HepG2 (cell line): ENCODE results near the gene SP4.

Experiments
- ATF2 ChIP-seq: sonication (generic); formaldehyde crosslinking; IDR thresholded peaks from 2 replicates; pipeline ENCODE4 v1.4.0; 2020; ENCODE audit warnings: missing genetic modification reagents
- BRCA1 ChIP-seq: sonication (generic); formaldehyde crosslinking; IDR thresholded peaks from 2 replicates; pipeline ENCODE4 v1.4.0; 2020; ENCODE audit warnings: missing genetic modification reagents
- CTCF ChIP-seq: sonication (generic); formaldehyde crosslinking; IDR thresholded peaks from 2 replicates; pipeline ENCODE4 v1.5.0; 2020; ENCODE audit warnings: mild to moderate bottlenecking, missing genetic modification reagents, moderate library complexity
- FOSL2 ChIP-seq: sonication (generic); formaldehyde crosslinking; IDR thresholded peaks from 2 replicates; pipeline ENCODE4 v1.4.0; 2020; ENCODE audit warnings: missing genetic modification reagents
- JUND ChIP-seq: sonication (generic); formaldehyde crosslinking; IDR thresholded peaks from 2 replicates; pipeline ENCODE4 v1.8.0; 2022; ENCODE audit warnings: mild to moderate bottlenecking, missing genetic modification reagents
- MAFF ChIP-seq: IDR thresholded peaks from 2 replicates; pipeline ENCODE4 v1.6.1; 2011; ENCODE audit warnings: low read depth, low read length, improper control_type of control experiment
- MXD1 ChIP-seq: sonication (generic); formaldehyde crosslinking; IDR thresholded peaks from 2 replicates; pipeline ENCODE4 v1.4.0; 2020; ENCODE audit warnings: mild to moderate bottlenecking, missing genetic modification reagents
- POLR2AphosphoS5 ChIP-seq: IDR thresholded peaks from 2 replicates; pipeline ENCODE4 v1.6.1; 2012; ENCODE audit warnings: low read depth, low read length
- SNAPC5 ChIP-seq: sonication (generic); formaldehyde crosslinking; IDR thresholded peaks from 2 replicates; pipeline ENCODE4 v1.8.1; 2023; ENCODE audit warnings: mild to moderate bottlenecking, missing genetic modification reagents, borderline replicate concordance
- STAG1 ChIP-seq: sonication (generic); formaldehyde crosslinking; IDR thresholded peaks from 2 replicates; pipeline ENCODE4 v1.4.0; 2020; ENCODE audit warnings: missing genetic modification reagents
- TAF1 ChIP-seq: sonication (generic); formaldehyde crosslinking; IDR thresholded peaks from 2 replicates; pipeline ENCODE4 v1.4.0; 2020; ENCODE audit warnings: missing genetic modification reagents
- TP53 ChIP-seq: sonication (generic); formaldehyde crosslinking; conservative IDR thresholded peaks from 2 replicates; pipeline ENCODE4 v1.4.0; 2020; ENCODE audit warnings: missing genetic modification reagents
- ZBTB44 ChIP-seq: sonication (generic); formaldehyde crosslinking; IDR thresholded peaks from 2 replicates; pipeline ENCODE4 v1.4.0; 2020; ENCODE audit warnings: missing genetic modification reagents
- TF ChIP-seq, protein P1 (sequence below): IDR thresholded peaks from 2 replicates; pipeline ENCODE4 v1.6.1; 2016; ENCODE audit warnings: low read depth, borderline replicate concordance

- no peak for TF ChIP-seq ZBTB44 (CRISPR knock-in tag)
- TF ChIP-seq MAFF = no peak
- no peak for TF ChIP-seq FOSL2
- TF ChIP-seq SNAPC5 (CRISPR knock-in tag) = no peak
- no peak for TF ChIP-seq MXD1
- no peak for TF ChIP-seq CTCF
- TF ChIP-seq TP53 (CRISPR knock-in tag) = no peak
- TF ChIP-seq BRCA1 (CRISPR knock-in tag) = no peak
- TF ChIP-seq STAG1 = no peak
- TF ChIP-seq JUND (CRISPR knock-in tag) = no peak
- TF ChIP-seq, protein P1, sequence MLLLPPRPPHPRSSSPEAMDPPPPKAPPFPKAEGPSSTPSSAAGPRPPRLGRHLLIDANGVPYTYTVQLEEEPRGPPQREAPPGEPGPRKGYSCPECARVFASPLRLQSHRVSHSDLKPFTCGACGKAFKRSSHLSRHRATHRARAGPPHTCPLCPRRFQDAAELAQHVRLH (CRISPR knock-in tag) = no peak
- no peak for TF ChIP-seq POLR2AphosphoS5
- TF ChIP-seq ATF2 (CRISPR knock-in tag) = no peak
- no peak for TF ChIP-seq TAF1 (CRISPR knock-in tag)
Measured at GRCh38 chr7:21461282-21461681, 33.4 kb downstream of the SP4 start.
